HG02798 (cell line): ENCODE data around the gene BFAR.
"Not testable (repeated sequence)": the region's sequence is repeated elsewhere in the genome, so short reads cannot be mapped to it uniquely, and the experiment has no call there.

ENCODE experiments used
- ATAC-seq: cut with Tn5 transposase; IDR thresholded peaks from one replicate; pipeline ENCODE4 v1.9.1; 2021; ENCODE audit warnings: mild to moderate bottlenecking; ENCODE audit not compliant: unreplicated experiment, poor library complexity

BFAR gene

DNA sequence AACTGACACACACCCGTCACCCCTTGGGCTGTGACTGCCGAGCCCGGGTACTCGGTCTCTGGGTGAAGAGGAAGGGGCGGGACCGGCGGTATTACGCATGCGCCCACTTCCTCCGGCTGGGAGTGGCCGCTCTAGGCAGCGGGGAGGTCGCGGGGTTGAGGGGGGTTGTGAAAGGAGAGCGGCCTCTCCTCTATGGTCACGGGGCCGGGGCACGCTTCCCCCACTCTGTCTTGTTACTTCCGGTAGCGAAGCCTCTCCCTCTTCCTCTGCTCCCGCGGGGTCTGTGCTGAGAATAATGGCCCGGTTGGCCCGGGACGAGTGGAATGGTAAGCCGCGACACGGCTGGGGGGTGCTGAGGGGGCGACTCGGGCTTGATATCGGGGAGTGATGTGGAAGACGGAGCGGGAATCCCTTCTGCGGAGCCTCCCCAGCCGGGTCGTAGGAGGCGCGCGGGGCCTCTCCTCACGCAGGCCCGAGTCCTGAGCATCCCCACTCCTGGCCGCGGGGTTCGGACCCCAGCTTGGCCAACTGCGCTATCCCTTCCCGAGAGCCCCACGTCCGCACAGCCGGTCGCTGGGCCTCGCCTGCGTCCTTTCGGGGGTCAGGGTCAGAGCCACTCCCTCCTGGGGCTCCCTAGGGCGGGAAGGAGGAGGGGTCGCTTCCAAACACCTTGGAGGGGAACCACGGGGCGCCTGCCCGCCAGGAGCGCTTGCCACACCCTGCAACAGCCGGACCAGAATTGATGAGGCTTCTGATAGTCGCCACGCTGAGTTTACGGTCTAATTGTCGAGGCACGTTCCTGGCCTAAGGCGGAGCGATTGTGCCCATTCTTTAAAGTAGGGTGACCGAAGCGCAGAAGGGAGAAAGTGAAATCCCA is at the start of gene BFAR:
Gene BFAR (plus strand): TSS at position 259 of the 877 bp plus-strand sequence. CDS start 11,396 bp downstream, outside the sequence.
- peak; percentile 86 for ATAC-seq

DNA sequence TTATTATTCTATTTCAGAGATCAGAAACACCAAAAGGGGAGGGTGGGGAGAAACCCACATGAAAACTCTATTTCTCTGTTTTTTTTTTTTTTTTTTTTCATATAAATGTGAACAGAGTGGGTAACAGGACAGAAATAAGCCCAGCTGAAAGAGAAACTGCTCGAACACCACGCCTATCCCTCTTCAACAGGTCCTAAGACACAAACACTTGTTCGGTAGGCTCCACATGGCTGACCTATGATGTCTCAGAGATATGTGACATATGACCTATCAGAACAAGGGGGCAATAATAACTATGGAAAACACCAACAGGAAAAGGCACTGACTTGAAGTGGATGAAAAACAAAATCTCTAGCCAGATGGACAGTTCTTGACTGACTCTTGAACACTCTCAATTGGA is 47.5 kb upstream of the BFAR start:
- ATAC-seq, result no peak

DNA sequence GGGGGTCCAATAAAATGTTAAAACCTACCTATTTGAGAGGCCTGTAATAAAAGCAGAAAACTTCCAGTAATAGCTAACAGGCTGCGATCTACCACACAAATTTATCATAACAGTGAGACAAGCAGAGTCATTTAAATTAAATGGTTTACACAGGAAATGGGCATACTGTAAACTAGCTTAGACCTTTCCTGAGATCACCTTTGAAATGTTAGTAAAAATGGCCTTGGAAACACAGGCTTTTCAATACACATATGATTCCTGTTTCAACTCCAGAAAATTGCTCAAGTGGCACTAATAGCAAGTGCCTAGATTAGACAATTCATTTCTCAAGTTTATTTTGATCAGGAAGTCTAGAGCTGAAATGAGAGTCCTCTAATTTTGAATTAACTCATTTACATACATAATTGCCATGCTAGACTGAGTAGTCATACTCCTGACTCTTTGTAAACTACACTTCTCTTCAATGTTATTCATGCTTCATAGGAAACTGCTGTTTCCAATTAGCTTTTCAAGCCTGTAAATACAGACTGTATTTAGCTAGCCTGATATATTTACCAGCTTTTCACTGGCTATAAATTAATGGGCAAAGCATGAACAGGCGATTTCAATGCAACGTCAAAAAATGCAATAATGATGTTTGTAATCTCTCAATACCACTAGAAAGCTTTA is 46.0 kb upstream of the BFAR start:
- no peak for ATAC-seq

DNA sequence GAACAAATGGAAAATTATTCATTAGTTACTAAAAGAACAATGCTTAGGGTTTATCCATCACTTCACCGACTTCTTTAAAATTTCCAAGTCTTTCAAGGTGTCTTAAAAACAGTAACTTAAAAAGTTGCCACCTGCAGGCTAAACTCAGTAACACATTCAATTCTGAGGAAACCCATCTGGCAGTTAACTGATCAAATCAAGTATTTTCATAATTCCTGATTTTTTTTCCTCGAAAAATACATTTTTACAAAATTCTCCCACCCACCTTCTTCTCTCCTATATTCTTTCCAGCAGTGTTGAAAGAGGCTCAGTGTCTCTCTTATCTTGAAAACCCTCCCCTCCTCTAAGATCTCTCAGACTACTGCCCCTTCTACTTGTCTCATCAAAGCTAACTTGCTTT is 32.6 kb upstream of the BFAR start:
- no peak for ATAC-seq

GRCh38 chr16:14602443-14602963 is 30.2 kb upstream of the BFAR start:
- no peak for ATAC-seq

DNA sequence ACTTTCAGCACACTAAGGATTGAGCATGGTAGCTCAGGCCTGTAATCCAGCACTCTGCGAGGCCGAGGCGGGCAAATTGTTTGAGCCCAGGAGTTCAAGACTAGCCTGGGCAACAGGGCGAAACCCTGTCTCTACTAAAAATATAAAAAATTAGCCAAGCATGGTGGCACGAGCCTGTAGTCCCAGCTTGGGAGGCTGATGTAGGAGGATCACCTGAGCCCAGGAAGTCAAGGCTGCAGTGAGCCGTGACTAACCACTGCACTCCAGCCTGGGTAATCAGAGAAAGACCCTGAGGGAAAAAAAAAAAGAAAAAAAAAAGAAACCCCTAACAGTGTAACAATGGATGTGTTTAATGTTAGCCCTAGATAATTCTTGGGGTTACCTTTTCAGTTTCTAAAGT is 26.6 kb upstream of the BFAR start:
- ATAC-seq, result no peak

DNA sequence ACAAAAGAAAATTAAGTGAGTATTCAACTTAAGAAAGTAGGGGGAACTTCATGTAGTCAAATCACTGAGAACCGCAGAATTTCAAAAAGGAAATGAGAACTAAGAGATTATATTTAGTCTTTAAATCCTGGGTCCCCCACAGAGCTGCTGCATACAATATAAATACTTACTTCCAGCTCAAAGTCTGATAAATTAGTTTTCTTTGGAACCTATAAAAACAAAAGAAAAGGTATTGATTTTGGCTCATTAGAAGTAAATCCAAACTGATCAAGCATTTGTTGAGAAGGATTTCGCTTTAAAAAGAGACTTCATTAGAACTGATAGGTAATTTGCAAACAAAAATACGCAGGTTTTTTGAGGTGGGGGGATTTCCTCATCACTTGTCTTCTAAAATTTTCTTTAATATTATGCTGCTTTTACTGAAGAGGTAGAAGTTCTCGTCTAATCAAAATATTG is 24.6 kb upstream of the BFAR start:
- peak; percentile 59 for ATAC-seq

DNA sequence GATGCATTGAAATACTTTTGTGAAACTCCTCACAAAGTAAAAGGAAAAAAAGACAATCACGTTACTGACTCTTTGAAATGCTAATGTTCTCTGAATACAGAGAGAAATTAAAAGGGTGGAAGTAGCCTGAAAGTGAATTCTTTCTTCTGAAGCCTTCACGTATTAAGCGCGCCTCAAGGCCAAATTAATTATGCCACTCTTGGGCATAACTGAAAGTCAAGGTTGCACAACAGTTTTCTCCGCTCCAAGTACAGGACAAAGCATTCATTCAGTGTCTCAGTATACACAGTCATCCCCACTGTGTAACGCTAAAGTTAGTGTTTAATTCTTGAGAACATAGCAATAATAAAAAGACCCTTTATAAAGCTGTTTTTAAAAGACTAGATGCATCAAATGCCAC is 24.1 kb upstream of the BFAR start:
- no peak for ATAC-seq

GRCh38 chr16:14609716-14610115 is 23.0 kb upstream of the BFAR start:
- ATAC-seq, result no peak

DNA sequence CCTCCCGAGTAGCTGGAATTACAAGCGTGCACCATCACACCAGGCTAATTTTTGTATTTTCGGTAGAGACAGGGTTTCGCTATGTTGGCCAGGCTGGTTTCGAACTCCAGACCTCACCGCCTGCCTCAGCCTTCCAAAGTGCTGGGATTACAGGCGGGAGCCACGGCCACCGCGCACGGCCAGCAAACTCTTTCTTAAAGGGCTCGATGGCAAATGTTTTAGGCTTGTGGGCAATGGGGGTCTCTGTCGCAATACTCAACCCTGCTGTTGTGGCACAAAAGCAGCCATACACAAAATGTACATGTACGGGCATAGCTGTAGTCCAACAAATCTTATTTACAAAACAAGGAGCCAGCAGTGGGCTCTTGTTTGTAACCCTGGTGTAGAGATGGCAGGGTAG is 21.1 kb upstream of the BFAR start:
- ATAC-seq, result no peak

- ATAC-seq, result no peak
Observed at GRCh38 chr16:14613991-14614390, 18.8 kb upstream of the BFAR start.

- no peak for ATAC-seq
Observed at GRCh38 chr16:14616280-14616679, 16.5 kb upstream of the BFAR start.

GRCh38 chr16:14618566-14618965 is 14.2 kb upstream of the BFAR start:
- no peak for ATAC-seq

DNA sequence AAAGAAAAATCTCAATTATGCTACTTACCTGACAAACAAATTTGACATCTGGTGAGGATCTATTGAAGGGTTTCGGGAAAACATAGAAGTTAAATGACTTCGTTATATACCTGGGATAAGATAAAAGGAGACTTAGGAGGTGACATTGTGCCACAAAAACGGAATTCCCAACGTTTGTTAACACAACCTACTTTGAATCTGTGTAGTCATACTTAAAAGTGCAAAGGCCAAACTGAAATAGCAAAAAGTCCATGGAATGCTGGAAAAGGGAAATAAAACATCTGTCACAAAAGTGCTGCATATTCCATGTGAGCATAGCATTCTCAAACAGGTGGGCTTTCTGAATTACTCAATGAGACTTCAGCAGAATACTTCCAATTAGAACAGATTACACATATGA is 5.7 kb upstream of the BFAR start:
- no peak for ATAC-seq

GRCh38 chr16:14628806-14629611 is 3.7 kb upstream of the BFAR start:
- no peak for ATAC-seq

- no peak for ATAC-seq
Observed at GRCh38 chr16:14629612-14629918, 3.2 kb upstream of the BFAR start.

- ATAC-seq, result peak; percentile 65
Observed at GRCh38 chr16:14629919-14630619, 2.7 kb upstream of the BFAR start, which contains the start of gene PARN. PARN (minus strand) TSS chr16:14630260; CDS start chr16:14630125, 135 bp downstream.

DNA sequence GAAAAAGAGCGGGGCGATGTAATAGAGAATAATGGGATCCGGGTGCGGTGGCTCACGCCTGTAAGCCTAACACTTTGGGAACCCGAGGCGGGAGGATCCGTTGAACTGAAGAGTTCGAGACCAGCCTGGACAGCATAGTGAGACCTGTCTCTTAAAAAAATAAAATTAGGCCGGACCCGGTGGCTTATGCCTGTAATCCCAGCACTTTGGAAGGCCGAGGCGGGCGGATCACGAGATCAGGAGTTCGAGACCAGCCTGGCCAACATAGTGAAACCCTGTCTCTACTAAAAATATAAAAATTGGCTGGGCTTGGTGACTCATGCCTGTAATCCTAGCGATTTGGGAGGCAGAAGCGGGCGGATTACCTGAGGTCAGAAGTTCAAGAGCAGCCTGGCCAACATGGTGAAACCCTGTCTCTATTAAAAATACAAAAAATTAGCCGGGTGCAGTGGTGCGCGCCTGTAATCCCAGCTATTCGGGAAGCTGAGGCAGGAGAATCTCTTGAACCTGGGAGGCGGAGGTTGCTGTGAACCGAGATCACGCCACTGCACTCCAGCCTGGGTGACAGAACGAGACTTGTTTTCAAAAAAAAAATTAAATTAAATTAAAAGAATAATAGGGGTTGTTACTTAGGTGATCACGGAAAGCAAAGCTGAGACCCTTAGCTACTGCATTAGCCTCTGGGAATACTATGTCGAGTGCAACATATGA is 2.0 kb upstream of the BFAR start:
- ATAC-seq, result not testable (repeated sequence)

DNA sequence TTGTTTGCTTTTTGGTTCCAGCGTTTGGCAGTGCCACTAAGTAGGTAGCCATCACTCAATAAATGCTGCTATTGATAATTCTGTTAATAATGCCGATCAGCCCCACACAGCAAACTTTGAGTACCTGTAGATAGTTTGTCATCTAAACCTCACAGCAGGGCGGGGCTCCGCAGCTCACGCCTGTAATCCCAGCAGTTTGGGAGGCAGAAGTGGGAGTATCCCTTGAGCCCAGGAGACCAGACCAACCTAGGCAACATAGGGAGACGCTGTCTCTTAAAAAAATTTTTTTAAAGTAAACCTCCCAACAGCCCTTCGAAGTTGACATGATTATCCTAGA is 1.6 kb downstream of the BFAR start:
- ATAC-seq, result no peak
